Parathyroid adenoma (tissue), 2 donors: Measurements from ENCODE around the gene DIAPH2.

Experiments
- H2AFZ ChIP-seq: fragments of 300-600 bp; sonication (generic); one replicate; pipeline ENCODE4 v1.7.0; 2017; ENCODE audit warnings: antibody characterized with exemption, mild to moderate bottlenecking
- H3K27ac ChIP-seq: fragments of 300-600 bp; sonication (generic); one replicate; pipeline ENCODE4 v1.7.0; 2017
- H3K27me3 ChIP-seq: fragments of 300-600 bp; sonication (generic); one replicate; pipeline ENCODE4 v1.7.0; 2017; ENCODE audit warnings: low read length; ENCODE audit not compliant: control insufficient read depth, insufficient read depth
- H3K36me3 ChIP-seq: fragments of 300-600 bp; sonication (generic); one replicate; pipeline ENCODE4 v1.7.0; 2017; ENCODE audit warnings: low read length; ENCODE audit not compliant: control insufficient read depth, insufficient read depth
- H3K4me1 ChIP-seq: fragments of 300-600 bp; sonication (generic); one replicate; pipeline ENCODE4 v1.7.0; 2017; ENCODE audit warnings: control low read depth
- H3K4me2 ChIP-seq: fragments of 300-600 bp; sonication (generic); one replicate; pipeline ENCODE4 v1.7.0; 2017; ENCODE audit warnings: low read length
- H3K4me3 ChIP-seq: fragments of 300-600 bp; sonication (generic); one replicate; pipeline ENCODE4 v1.7.0; 2017; ENCODE audit warnings: low read depth, low read length
- H3K79me2 ChIP-seq: fragments of 300-600 bp; sonication (generic); one replicate; pipeline ENCODE4 v1.7.0; 2017; ENCODE audit warnings: control low read depth
- H3K9ac ChIP-seq: fragments of 300-600 bp; sonication (generic); one replicate; pipeline ENCODE4 v1.7.0; 2017; ENCODE audit warnings: mild to moderate bottlenecking
- H3K9me3 ChIP-seq: fragments of 300-600 bp; sonication (generic); one replicate; pipeline ENCODE4 v1.7.0; 2017; ENCODE audit warnings: low read length; ENCODE audit not compliant: control insufficient read depth
- TF ChIP-seq, protein P1 (sequence below): fragments of 300-600 bp; sonication (generic); IDR thresholded peaks from one replicate; pipeline ENCODE4 v1.7.0; 2017; ENCODE audit warnings: antibody characterized with exemption, mild to moderate bottlenecking
- donor health status: primary hyperparathyroidism.

The DIAPH2 gene

DNA sequence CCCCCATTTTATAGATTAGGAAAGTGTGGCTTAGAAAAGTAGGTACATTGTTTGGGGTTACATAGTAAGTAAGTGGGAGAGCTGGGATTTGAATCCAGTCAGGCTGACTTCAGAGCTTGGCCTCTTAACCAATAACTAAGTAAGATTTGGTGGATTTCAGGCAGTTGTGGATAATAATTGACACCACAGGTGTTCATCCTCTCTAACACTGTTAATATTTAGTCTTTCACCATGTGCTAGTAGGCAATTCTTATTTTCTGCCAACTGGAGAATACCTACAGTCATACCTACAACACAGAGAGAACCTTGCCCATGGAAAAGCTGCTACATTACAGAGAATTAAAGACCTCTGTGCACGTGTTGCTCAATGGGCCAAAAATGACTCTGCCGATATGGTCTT, 89.5 kb downstream of the DIAPH2 start:
- H3K36me3 ChIP-seq: no peaks in the 10 kb centered on the region
- no peak overlapping the region for H2AFZ ChIP-seq
- no peak overlapping the region for H3K27ac ChIP-seq
- no peak overlapping the region for H3K9ac ChIP-seq
- no peaks in the 10 kb centered on the region for H3K4me1 ChIP-seq
- H3K4me3 ChIP-seq: no peak overlapping the region
- H3K9me3 ChIP-seq: no peaks in the 10 kb centered on the region
- TF ChIP-seq, protein P1, sequence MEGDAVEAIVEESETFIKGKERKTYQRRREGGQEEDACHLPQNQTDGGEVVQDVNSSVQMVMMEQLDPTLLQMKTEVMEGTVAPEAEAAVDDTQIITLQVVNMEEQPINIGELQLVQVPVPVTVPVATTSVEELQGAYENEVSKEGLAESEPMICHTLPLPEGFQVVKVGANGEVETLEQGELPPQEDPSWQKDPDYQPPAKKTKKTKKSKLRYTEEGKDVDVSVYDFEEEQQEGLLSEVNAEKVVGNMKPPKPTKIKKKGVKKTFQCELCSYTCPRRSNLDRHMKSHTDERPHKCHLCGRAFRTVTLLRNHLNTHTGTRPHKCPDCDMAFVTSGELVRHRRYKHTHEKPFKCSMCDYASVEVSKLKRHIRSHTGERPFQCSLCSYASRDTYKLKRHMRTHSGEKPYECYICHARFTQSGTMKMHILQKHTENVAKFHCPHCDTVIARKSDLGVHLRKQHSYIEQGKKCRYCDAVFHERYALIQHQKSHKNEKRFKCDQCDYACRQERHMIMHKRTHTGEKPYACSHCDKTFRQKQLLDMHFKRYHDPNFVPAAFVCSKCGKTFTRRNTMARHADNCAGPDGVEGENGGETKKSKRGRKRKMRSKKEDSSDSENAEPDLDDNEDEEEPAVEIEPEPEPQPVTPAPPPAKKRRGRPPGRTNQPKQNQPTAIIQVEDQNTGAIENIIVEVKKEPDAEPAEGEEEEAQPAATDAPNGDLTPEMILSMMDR: no peak
- no peaks in the 10 kb centered on the region for H3K27me3 ChIP-seq
- H3K4me2 ChIP-seq: no peak overlapping the region
- no peaks in the 10 kb centered on the region for H3K79me2 ChIP-seq

DNA sequence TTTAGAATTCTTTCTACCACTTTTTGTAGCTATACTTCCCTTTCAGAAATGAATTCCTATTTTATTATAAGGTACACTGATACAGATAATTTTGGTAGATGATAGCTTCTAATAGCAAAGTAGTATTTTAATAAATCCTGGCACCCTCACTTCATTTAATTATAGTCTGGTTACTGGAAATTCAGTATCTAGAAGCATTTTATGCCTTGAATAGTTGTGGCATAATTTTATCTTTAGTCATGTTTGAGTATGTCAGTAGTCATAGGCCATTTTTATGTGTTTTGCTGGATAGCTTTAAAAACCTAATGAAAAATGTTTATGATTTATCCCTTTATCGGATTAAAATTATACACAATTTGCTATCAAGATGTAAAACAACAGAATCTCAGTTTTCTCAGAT, 92.3 kb downstream of the DIAPH2 start:
- no peaks in the 10 kb centered on the region for H3K79me2 ChIP-seq
- no peak overlapping the region for H3K9ac ChIP-seq
- no peak overlapping the region for H2AFZ ChIP-seq
- H3K36me3 ChIP-seq: no peaks in the 10 kb centered on the region
- H3K4me3 ChIP-seq: no peak overlapping the region
- H3K4me1 ChIP-seq: no peaks in the 10 kb centered on the region
- H3K9me3 ChIP-seq: no peaks in the 10 kb centered on the region
- TF ChIP-seq, protein P1: no peak
- no peak overlapping the region for H3K4me2 ChIP-seq
- H3K27ac ChIP-seq: no peak overlapping the region
- no peaks in the 10 kb centered on the region for H3K27me3 ChIP-seq

DNA sequence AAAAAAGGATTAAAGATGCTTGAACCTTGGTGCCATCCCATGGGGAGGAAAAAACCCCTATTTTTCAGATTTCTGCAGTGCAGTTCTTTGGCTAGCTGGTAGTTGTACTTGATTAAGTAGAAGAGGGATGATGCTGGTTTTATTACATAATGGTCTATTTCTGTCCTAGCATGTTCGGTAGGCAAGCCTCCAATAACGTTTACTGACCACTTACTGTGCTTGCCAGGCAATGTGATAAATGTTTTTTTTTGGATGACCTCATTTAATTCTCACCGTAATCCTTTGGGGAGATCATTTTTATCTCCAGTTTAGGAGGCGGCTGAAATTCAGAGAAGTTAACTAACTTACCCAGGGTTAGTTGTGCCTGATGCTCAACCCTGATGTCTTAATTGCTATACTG, 106.9 kb downstream of the DIAPH2 start:
- H3K27ac ChIP-seq: no peak overlapping the region
- TF ChIP-seq, protein P1: no peak

DNA sequence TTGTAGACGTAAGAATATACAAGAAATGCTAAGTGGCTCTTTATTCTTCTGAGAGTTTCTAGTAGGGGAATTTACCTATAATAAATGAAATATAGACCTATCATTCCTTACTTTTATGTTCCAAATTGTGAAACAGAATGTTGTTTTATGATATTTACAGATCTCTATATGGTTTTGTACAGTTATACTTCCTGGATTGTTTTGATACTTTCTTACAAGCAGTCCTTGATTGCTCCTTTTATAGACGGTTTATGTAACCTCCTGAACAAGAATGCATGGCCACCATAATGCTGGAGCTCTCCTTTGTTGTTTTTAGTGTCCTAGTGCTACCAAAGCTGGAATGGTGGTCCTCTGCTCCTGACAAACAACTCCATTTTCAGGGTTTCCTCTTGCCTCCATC, 107.4 kb downstream of the DIAPH2 start:
- Histone ChIP-seq H3K36me3 (no peaks in the 10 kb centered on the region), H3K4me3 (no peak overlapping the region), H3K27me3 (no peaks in the 10 kb centered on the region), H3K9me3 (no peaks in the 10 kb centered on the region), H2AFZ (no peak overlapping the region), H3K9ac (no peak overlapping the region), H3K79me2 (no peaks in the 10 kb centered on the region), H3K27ac (no peak overlapping the region), H3K4me1 (no peaks in the 10 kb centered on the region), H3K4me2 (no peak overlapping the region)
- TF ChIP-seq, protein P1: no peak

More for the DNA sequence above, 106.9 kb downstream of the DIAPH2 start:
- Histone ChIP-seq H3K27me3 (no peaks in the 10 kb centered on the region), H2AFZ (no peak overlapping the region), H3K9ac (no peak overlapping the region), H3K4me2 (no peak overlapping the region), H3K36me3 (no peaks in the 10 kb centered on the region), H3K79me2 (no peaks in the 10 kb centered on the region), H3K4me3 (no peak overlapping the region), H3K9me3 (no peaks in the 10 kb centered on the region), H3K4me1 (no peaks in the 10 kb centered on the region)

DNA sequence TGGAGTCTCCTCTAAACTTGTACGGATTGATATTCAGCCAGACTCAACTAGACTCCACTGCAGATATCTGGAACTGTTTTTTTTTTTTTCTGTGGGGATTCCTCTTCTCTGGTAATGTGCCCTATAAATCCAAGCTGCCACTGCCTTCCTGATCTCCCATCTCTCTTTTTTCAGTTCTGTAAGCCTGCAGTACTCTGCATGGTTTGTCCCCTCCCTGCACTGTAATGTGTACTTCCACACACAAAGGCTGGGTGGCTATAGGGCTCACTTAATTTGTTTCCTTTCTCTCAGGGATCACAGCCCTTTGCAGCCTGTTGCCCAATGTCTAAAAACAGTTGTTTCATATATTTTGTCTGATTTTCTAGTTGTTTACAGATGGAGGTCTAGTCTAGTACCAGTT, 114.3 kb downstream of the DIAPH2 start:
- no peaks in the 10 kb centered on the region for H3K27me3 ChIP-seq
- H2AFZ ChIP-seq: no peak overlapping the region
- TF ChIP-seq, protein P1: no peak
- no peak overlapping the region for H3K4me2 ChIP-seq
- H3K79me2 ChIP-seq: no peaks in the 10 kb centered on the region
- no peak overlapping the region for H3K4me3 ChIP-seq
- H3K9me3 ChIP-seq: no peaks in the 10 kb centered on the region
- no peaks in the 10 kb centered on the region for H3K36me3 ChIP-seq
- no peak overlapping the region for H3K27ac ChIP-seq
- no peaks in the 10 kb centered on the region for H3K4me1 ChIP-seq
- H3K9ac ChIP-seq: no peak overlapping the region
